Calu3 (cell line): ENCODE results near the gene ADCY5. TPM values are rescaled to one million over a fixed set of nuclear protein-coding genes. Genes with fewer than 3 reads are reported as not detected.

Experiments
- BruUV-seq: library from RNA; stranded (reverse); fragments of 400-500 nt; replicated peaks from 2 replicates; lab custom pipeline; 2021; lab: Mats Ljungman, UMichigan
- CTCF ChIA-PET: fragments of 300-600 bp; sonication (Branson Sonifier 250); formaldehyde crosslinking; loops from one replicate; lab custom pipeline; 2022; ENCODE audit warnings: antibody characterized with exemption; lab: Charles Lee
- DNase-seq: peaks from one replicate; pipeline ENCODE4 v3.0.0; 2022
- H3K27ac Mint-ChIP-seq: one replicate; pipeline ENCODE4 v1.8.0; 2022; ENCODE audit warnings: mixed read lengths; ENCODE audit not compliant: unreplicated experiment
- H3K27me3 Mint-ChIP-seq: one replicate; pipeline ENCODE4 v1.8.0; 2022; ENCODE audit warnings: mixed read lengths; ENCODE audit not compliant: unreplicated experiment
- H3K36me3 Mint-ChIP-seq: one replicate; pipeline ENCODE4 v1.8.0; 2022; ENCODE audit warnings: mild to moderate bottlenecking, moderate library complexity, mixed read lengths; ENCODE audit not compliant: insufficient read depth, unreplicated experiment
- H3K4me1 Mint-ChIP-seq: one replicate; pipeline ENCODE4 v1.8.0; 2022; ENCODE audit warnings: mild to moderate bottlenecking, low read depth, mixed read lengths; ENCODE audit not compliant: unreplicated experiment
- H3K4me3 Mint-ChIP-seq: one replicate; pipeline ENCODE4 v1.8.0; 2022; ENCODE audit warnings: mild to moderate bottlenecking, low read depth, moderate library complexity, mixed read lengths; ENCODE audit not compliant: unreplicated experiment
- H3K9me3 Mint-ChIP-seq: one replicate; pipeline ENCODE4 v1.8.0; 2022; ENCODE audit warnings: low read depth, mixed read lengths; ENCODE audit not compliant: unreplicated experiment
- CTCF ChIP-seq: fragments of 200-600 bp; IDR thresholded peaks from one replicate; pipeline ENCODE4 v1.8.0; 2022; ENCODE audit warnings: antibody characterized with exemption; ENCODE audit not compliant: unreplicated experiment
- intact Hi-C: fragments of 100-400 bp; cut with micrococcal nuclease; formaldehyde crosslinking; loops from one replicate; pipeline ENCODE4 v1.10.0; 2022; ENCODE audit not compliant: unreplicated experiment
- total RNA-seq: library from RNA; stranded (reverse); gene quantifications from 2 replicates; pipeline ENCODE4 v1.2.3, GENCODE V29; 2022

Gene ADCY5
- total RNA-seq, 1 experiment from 2014 or later = 2.5 TPM

DNA sequence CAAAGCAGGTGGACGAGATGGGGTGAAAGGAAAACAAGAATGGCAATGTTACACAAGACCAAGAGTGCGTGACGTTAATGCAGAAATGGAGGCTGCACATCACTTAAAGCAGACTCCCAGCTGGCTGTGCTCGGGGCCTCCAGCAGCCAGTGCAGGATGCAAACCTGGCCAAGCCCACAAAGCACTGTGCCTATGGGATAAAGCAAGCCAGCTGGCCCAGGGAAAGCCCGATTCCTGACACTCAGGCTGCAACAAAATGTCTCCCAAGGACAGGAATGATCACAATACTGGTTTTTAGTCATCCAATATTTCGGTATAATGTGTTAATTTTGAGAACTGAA is 161.0 kb downstream of the ADCY5 start:
- no peak for TF ChIP-seq CTCF
- Mint-ChIP-seq H3K4me3 (no peak overlapping the region), H3K27ac (no peak overlapping the region), H3K4me1 (no peaks in the 10 kb centered on the region), H3K9me3 (peaks cover 4% of the 10 kb centered on the region), H3K27me3 (peaks cover 46% of the 10 kb centered on the region), H3K36me3 (peaks cover 6% of the 10 kb centered on the region)
- intact Hi-C loops = no loop called here
- CTCF ChIA-PET = no interaction called here
- no TSS peak for BruUV-seq
- no peak for DNase-seq

- Mint-ChIP-seq H3K9me3 (peaks cover 4% of the 10 kb centered on the region), H3K27ac (peak overlapping the region; percentile 45), H3K27me3 (peaks cover 42% of the 10 kb centered on the region), H3K4me1 (no peaks in the 10 kb centered on the region), H3K4me3 (no peak overlapping the region), H3K36me3 (peaks cover 6% of the 10 kb centered on the region)
- no peak for DNase-seq
- BruUV-seq = no TSS peak
- intact Hi-C loops = no loop called here
- TF ChIP-seq CTCF = no peak
- CTCF ChIA-PET = no interaction called here
Observed at GRCh38 chr3:123287051-123287961, 161.6 kb downstream of the ADCY5 start.

DNA sequence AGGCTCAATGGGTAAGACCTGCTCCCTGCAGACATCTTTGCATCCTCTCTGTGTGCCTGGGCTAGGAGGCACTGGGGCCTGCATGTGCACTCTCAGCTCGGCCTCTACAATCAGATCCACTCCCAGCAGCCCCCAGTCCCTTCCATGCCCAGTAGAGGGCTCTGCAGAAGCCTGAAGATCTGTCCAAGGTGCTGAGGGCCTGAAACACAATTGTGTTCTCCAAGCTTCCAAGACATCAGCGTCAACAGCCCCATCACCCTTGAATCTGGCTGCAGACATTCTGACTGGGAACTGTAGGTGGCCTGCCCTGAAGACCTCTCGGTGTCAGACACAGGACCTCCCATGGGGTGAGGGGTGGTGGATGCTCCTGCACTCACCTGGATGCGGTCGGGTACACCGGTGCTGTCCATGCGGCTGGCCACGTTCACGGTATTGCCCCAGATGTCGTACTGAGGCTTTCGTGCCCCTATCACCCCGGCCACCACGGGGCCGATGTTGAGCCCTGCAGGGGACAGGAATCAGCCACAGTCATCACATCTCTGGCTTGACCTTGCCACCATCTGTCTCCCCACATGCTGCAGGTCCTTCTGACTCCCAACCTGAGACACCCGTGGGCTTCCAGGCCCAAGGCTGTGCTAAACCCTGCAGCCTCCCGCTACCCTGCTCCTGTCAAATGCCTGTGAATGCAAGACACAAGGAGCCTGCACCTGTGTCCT is 162.4 kb downstream of the ADCY5 start:
- Mint-ChIP-seq H3K27ac (peak overlapping the region; percentile 45), H3K9me3 (peaks cover 4% of the 10 kb centered on the region), H3K4me1 (no peaks in the 10 kb centered on the region), H3K4me3 (no peak overlapping the region), H3K36me3 (peaks cover 6% of the 10 kb centered on the region), H3K27me3 (peaks cover 33% of the 10 kb centered on the region)
- CTCF ChIA-PET = interaction anchor here (0.6 to 1.0 kb wide), 3 partner anchors 12 to 203 kb away, joined by 3 to 4 read pairs (median 3); no protein-coding TSS in a partner anchor
- intact Hi-C loops = no loop called here
- BruUV-seq = no TSS peak
- peak; percentile 72 for DNase-seq
- peak; percentile 51 for TF ChIP-seq CTCF

- no peak for TF ChIP-seq CTCF
- no peak overlapping the region for H3K4me3 Mint-ChIP-seq
- H3K27me3 Mint-ChIP-seq = peaks cover 28% of the 10 kb centered on the region
- peaks cover 4% of the 10 kb centered on the region for H3K9me3 Mint-ChIP-seq
- H3K36me3 Mint-ChIP-seq = peaks cover 6% of the 10 kb centered on the region
- no TSS peak for BruUV-seq
- CTCF ChIA-PET = interaction anchor here (0.6 to 1.0 kb wide), 3 partner anchors 13 to 204 kb away, joined by 3 to 4 read pairs (median 3); no protein-coding TSS in a partner anchor
- H3K4me1 Mint-ChIP-seq = no peaks in the 10 kb centered on the region
- DNase-seq = no peak
- no peak overlapping the region for H3K27ac Mint-ChIP-seq
- intact Hi-C loops = no loop called here
Observed at GRCh38 chr3:123285931-123286307, 163.0 kb downstream of the ADCY5 start.
